Spinal cord (tissue), 10 donors: Measurements from ENCODE around the gene TNRC6B. TPM values are rescaled to one million over a fixed set of nuclear protein-coding genes. Genes with fewer than 3 reads are reported as not detected.

Source experiments
- DNase-seq, 6 donors: peaks; one replicate each; pipeline versions ENCODE4 v3.0.0 to v3.0.0-alpha.2; 2013 to 2015; ENCODE audit warnings: low spot score in 6 of 6, low read depth in 4 of 6
- H3K27ac ChIP-seq: one replicate; pipeline ENCODE4 v1.5.1; 2013; ENCODE audit warnings: low read depth, low read length, control low read depth
- H3K27me3 ChIP-seq: one replicate; pipeline ENCODE4 v1.6.1; 2013; ENCODE audit warnings: low read length; ENCODE audit not compliant: control insufficient read depth, insufficient read depth
- H3K36me3 ChIP-seq: one replicate; pipeline ENCODE4 v1.6.1; 2013; ENCODE audit warnings: low read length; ENCODE audit not compliant: control insufficient read depth, insufficient read depth
- H3K4me1 ChIP-seq: one replicate; pipeline ENCODE4 v1.6.1; 2013; ENCODE audit warnings: low read length; ENCODE audit not compliant: control insufficient read depth, insufficient read depth
- H3K4me3 ChIP-seq: one replicate; pipeline ENCODE4 v1.5.1; 2013; ENCODE audit warnings: low read depth, low read length, control low read depth
- H3K9me3 ChIP-seq: one replicate; pipeline ENCODE4 v1.6.1; 2013; ENCODE audit warnings: low read length; ENCODE audit not compliant: control insufficient read depth, insufficient read depth
- WGBS: methylation state at CpG from one replicate; pipeline ENCODE4 v1.1.5; 2013; ENCODE audit warnings: missing lambda C conversion rate; ENCODE audit not compliant: insufficient coverage; 5-methylcytosine and 5-hydroxymethylcytosine counted together
- polyA plus RNA-seq, 2 donors: library from polyadenylated mRNA; unstranded; fragments of 120-200 nt; gene quantifications; one replicate each; pipeline ENCODE4 v1.2.1, GENCODE V29; 2013; ENCODE audit not compliant: insufficient read length in 2 of 2
- total RNA-seq, 2 donors: library from RNA; depleted of rRNA in 1 of 2; stranded (reverse); fragments of 120-200 nt in 1 of 2; fragments of >200 nt in 1 of 2; gene quantifications; one replicate each; pipeline versions ENCODE4 v1.2.3 to v1.2.4, GENCODE V29; 2013 to 2014
- donor health status: healthy.

The TNRC6B gene
- total and polyA plus RNA-seq, 4 donors, result 16.7 to 38.7 (median 26.5) TPM

- Histone ChIP-seq H3K27me3 (no peaks in the 10 kb centered on the region), H3K9me3 (no peaks in the 10 kb centered on the region), H3K4me3 (no peak overlapping the region), H3K4me1 (peaks cover 3% of the 10 kb centered on the region), H3K36me3 (peaks cover 8% of the 10 kb centered on the region), H3K27ac (no peak overlapping the region)
- WGBS, result no CpG with 5 or more reads among the region's 2 CpGs
- no peak for DNase-seq
Measured at GRCh38 chr22:40334060-40334459, 156.3 kb downstream of the TNRC6B start.

- Histone ChIP-seq H3K27me3 (no peaks in the 10 kb centered on the region), H3K36me3 (peaks cover 5% of the 10 kb centered on the region), H3K4me1 (no peaks in the 10 kb centered on the region), H3K4me3 (no peak overlapping the region), H3K9me3 (no peaks in the 10 kb centered on the region), H3K27ac (no peak overlapping the region)
- DNase-seq, result no peak
- WGBS, result no CpG with 5 or more reads among the region's 2 CpGs
Measured at GRCh38 chr22:40334899-40335298, 157.2 kb downstream of the TNRC6B start.

- Histone ChIP-seq H3K9me3 (no peaks in the 10 kb centered on the region), H3K4me1 (no peaks in the 10 kb centered on the region), H3K36me3 (peaks cover 5% of the 10 kb centered on the region), H3K27ac (no peak overlapping the region), H3K4me3 (no peak overlapping the region), H3K27me3 (no peaks in the 10 kb centered on the region)
- no peak for DNase-seq
- WGBS, result no CpG with 5 or more reads among the region's 2 CpGs
Measured at GRCh38 chr22:40335358-40335757, 157.6 kb downstream of the TNRC6B start.

GRCh38 chr22:40340044-40340443 lies 162.3 kb downstream of the TNRC6B start:
- H3K36me3 ChIP-seq, result no peaks in the 10 kb centered on the region
- H3K9me3 ChIP-seq, result no peaks in the 10 kb centered on the region
- H3K4me3 ChIP-seq, result no peak overlapping the region
- H3K4me1 ChIP-seq, result no peaks in the 10 kb centered on the region
- H3K27me3 ChIP-seq, result no peaks in the 10 kb centered on the region
- 92% methylated on average over 5 of the region's 5 CpGs for WGBS
- no peak overlapping the region for H3K27ac ChIP-seq
- no peak for DNase-seq

DNA sequence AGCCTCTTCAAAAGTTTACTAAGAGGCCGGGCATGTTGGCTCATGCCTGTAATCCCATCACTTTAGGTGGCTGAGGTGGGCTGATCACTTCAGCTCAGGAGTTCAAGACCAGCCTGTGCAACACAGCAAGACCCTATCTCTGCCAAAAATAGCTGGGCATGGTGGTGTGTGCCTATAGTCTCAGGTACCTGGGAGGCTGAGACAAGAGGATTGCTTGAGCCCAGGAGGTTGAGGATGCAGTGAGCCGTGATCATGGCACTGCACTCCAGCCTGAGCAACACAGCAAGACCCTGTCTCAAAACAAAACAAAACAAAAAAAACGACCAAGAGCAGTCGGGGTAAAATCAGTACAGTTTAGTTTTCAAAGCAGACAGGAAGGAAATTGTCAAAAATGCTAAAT lies 163.9 kb downstream of the TNRC6B start:
- no peak overlapping the region for H3K4me3 ChIP-seq
- peaks cover 7% of the 10 kb centered on the region for H3K4me1 ChIP-seq
- no peak for DNase-seq
- no CpG with 5 or more reads among the region's 4 CpGs for WGBS
- H3K27ac ChIP-seq, result no peak overlapping the region
- H3K9me3 ChIP-seq, result no peaks in the 10 kb centered on the region
- no peaks in the 10 kb centered on the region for H3K27me3 ChIP-seq
- H3K36me3 ChIP-seq, result no peaks in the 10 kb centered on the region

GRCh38 chr22:40342521-40342920 lies 164.8 kb downstream of the TNRC6B start:
- H3K4me1 ChIP-seq, result peaks cover 14% of the 10 kb centered on the region
- H3K36me3 ChIP-seq, result no peaks in the 10 kb centered on the region
- DNase-seq, result no peak
- H3K27me3 ChIP-seq, result no peaks in the 10 kb centered on the region
- no peaks in the 10 kb centered on the region for H3K9me3 ChIP-seq
- WGBS, result 48% methylated on average over 7 of the region's 9 CpGs
- H3K4me3 ChIP-seq, result no peak overlapping the region
- no peak overlapping the region for H3K27ac ChIP-seq

DNA sequence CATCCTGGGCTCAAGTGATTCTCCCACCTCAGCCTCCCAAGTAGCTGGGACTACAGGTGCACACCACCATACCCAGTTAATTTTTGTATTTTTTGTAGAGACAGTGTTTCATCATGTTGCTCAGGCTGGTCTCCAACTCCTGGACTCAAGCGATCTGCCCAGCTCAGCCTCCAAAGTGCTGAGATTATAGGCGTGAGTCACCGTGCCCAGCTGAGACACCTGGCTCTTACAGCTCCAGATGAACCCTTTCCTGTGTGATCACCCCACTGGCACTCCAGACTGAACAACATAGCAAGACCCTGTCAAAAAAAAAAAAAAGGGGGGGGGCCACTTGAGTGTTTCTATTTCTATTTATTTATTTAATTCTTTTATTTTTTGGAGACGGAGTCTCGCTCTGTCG lies 167.5 kb downstream of the TNRC6B start:
- DNase-seq, result no peak
- H3K27ac ChIP-seq, result no peak overlapping the region
- H3K36me3 ChIP-seq, result peaks cover 6% of the 10 kb centered on the region
- 100% methylated on average over 1 of the region's 6 CpGs for WGBS
- H3K4me1 ChIP-seq, result peaks cover 18% of the 10 kb centered on the region
- H3K9me3 ChIP-seq, result no peaks in the 10 kb centered on the region
- no peaks in the 10 kb centered on the region for H3K27me3 ChIP-seq
- peak overlapping the region; percentile 73 for H3K4me3 ChIP-seq

- peak overlapping the region; percentile 90 for H3K27ac ChIP-seq
- peaks cover 11% of the 10 kb centered on the region for H3K36me3 ChIP-seq
- no peaks in the 10 kb centered on the region for H3K27me3 ChIP-seq
- peak overlapping the region; percentile 73 for H3K4me3 ChIP-seq
- H3K4me1 ChIP-seq, result peaks cover 18% of the 10 kb centered on the region
- no peaks in the 10 kb centered on the region for H3K9me3 ChIP-seq
- no peak for DNase-seq
- 1% methylated on average over 14 of the region's 20 CpGs for WGBS
Measured at GRCh38 chr22:40345815-40346184, 168.1 kb downstream of the TNRC6B start.

DNA sequence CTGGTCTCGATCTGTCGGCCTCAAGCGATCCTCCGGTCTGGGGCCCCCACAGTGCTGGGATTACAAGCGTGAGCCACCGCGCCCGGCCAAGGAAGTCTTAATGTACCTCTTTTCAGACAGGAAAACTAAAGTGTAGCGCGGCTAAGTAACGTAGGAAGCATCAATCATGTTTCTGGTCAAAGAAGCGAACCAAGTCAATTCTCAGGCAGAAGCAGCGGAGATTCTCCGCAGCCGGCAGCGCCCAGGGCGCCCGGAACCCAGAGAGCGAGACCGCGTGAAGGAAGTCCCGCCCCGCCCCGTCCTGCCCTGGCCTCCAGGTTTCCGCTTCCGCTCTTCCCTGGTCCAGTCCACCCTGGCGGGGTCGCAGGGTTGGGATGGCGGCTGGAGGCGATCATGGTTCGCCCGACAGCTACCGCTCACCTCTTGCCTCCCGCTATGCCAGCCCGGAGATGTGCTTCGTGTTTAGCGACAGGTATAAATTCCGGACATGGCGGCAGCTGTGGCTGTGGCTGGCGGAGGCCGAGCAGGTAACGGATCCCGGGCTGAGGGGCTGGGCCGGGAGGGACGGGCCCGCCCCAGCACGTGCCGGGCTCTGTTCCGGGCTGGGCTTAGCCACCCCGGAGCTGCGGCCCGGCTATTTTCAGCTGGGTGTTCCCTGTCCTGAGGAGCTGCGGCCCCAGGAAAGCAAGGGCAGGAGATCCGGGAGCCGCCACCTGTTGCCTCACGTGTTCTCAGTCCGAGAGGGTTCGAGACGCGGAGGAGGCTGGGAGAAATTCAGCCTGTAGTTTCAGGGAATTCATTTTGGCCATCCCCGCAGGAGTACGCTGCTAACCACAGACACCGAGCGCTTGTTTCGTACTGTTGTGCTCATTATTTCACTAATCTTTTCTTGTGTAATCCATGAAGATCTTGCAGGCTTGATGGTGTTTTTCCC lies 168.7 kb downstream of the TNRC6B start, which contains the start of gene ADSL:
ADSL (plus strand) TSS at position 316 of the 934 bp plus-strand sequence; CDS start at position 375, 59 bp downstream.
- under 1% methylated on average over 61 of the region's 65 CpGs for WGBS
- DNase-seq, result peak; percentile 72 to 96 (median 82)
- Histone ChIP-seq H3K4me3 (peak within 1 kb of the TSS; percentile 73), H3K27me3 (no peaks in the 10 kb centered on the region), H3K4me1 (peaks cover 18% of the 10 kb centered on the region), H3K27ac (peak within 1 kb of the TSS; percentile 90), H3K36me3 (peaks cover 17% of the 10 kb centered on the region), H3K9me3 (no peaks in the 10 kb centered on the region)

DNA sequence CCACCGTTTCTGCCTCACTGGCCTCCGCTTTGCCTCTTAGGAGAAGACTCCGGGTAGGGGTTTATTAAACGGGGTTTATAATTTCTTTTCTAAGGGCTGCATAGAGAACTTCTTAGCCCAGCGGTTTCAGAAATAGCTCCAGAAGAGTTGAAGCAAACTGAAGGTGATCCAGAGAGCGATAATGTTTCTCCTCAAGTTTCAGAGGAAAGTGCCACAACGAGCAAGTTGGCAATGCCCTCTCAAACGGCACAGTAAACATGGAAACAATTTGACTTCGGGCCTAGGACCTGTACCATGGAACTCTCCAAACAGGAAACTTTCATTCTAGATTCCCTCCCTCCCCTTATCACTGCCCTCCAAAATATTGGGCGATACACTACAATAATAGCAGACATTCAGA lies 169.6 kb downstream of the TNRC6B start:
- no peak for DNase-seq
- H3K9me3 ChIP-seq, result no peaks in the 10 kb centered on the region
- H3K4me3 ChIP-seq, result peak overlapping the region; percentile 73
- WGBS, result 39% methylated on average over 10 of the region's 10 CpGs
- H3K27me3 ChIP-seq, result no peaks in the 10 kb centered on the region
- peaks cover 18% of the 10 kb centered on the region for H3K4me1 ChIP-seq
- peaks cover 25% of the 10 kb centered on the region for H3K36me3 ChIP-seq
- peak overlapping the region; percentile 90 for H3K27ac ChIP-seq
